Heart left ventricle (tissue), 16 donors: Measurements from ENCODE around the gene NAA20. TPM values are rescaled to one million over a fixed set of nuclear protein-coding genes. Genes with fewer than 3 reads are reported as not detected.

Source experiments
- ATAC-seq, 4 donors: fragments of 200-7000 bp; cut with Tn5 transposase; one replicate each; pipeline ENCODE4 v1.9.1; 2020 to 2022; ENCODE audit warnings: moderate library complexity in 4 of 4, mild to moderate bottlenecking in 3 of 4, moderate number of reproducible peaks in 1 of 4
- DNase-seq, 5 donors: peaks; one replicate each; pipeline ENCODE4 v3.0.0-alpha.2; 2020
- H3K27ac ChIP-seq, 12 donors: fragments of 200-600 bp; sonication (generic) in 4 of 12; one replicate each; pipeline versions ENCODE4 v1.5.0 to v1.8.0; 2016 to 2022; ENCODE audit warnings: mild to moderate bottlenecking in 2 of 12
- H3K27me3 ChIP-seq, 9 donors: fragments of 200-600 bp; sonication (generic) in 2 of 9; one replicate each; pipeline versions ENCODE4 v1.5.1 to v1.8.0; 2016 to 2022; ENCODE audit warnings: mild to moderate bottlenecking in 3 of 9
- H3K36me3 ChIP-seq, 9 donors: fragments of 200-600 bp; sonication (generic) in 2 of 9; one replicate each; pipeline versions ENCODE4 v1.5.0 to v1.8.0; 2018 to 2022; ENCODE audit warnings: mild to moderate bottlenecking in 2 of 9
- H3K4me1 ChIP-seq, 12 donors: fragments of 200-600 bp; sonication (generic) in 4 of 12; one replicate each; pipeline versions ENCODE4 v1.5.0 to v1.8.0; 2016 to 2022; ENCODE audit warnings: mild to moderate bottlenecking in 3 of 12
- H3K4me3 ChIP-seq, 12 donors: fragments of 200-600 bp; sonication (generic) in 4 of 12; one replicate each; pipeline versions ENCODE4 v1.5.0 to v1.8.0; 2017 to 2022; ENCODE audit warnings: mild to moderate bottlenecking in 9 of 12, moderate library complexity in 4 of 12
- H3K9me3 ChIP-seq, 12 donors: fragments of 200-600 bp; sonication (generic) in 4 of 12; one replicate each; pipeline versions ENCODE4 v1.5.0 to v1.8.0; 2016 to 2022; ENCODE audit warnings: mild to moderate bottlenecking in 1 of 12
- POLR2A ChIP-seq, 2 donors: fragments of 450-650 bp; IDR thresholded peaks; one replicate each; pipeline ENCODE4 v1.6.1; 2017; ENCODE audit warnings: antibody characterized with exemption in 2 of 2, mild to moderate bottlenecking in 2 of 2, moderate library complexity in 2 of 2
- WGBS, 4 donors: extraction: QIAGEN DNeasy Blood & Tissue Kit in 2 of 4; methylation state at CpG; one replicate each; pipeline versions ENCODE4 v1.1.5 to v1.1.7; 2013 to 2018; 5-methylcytosine and 5-hydroxymethylcytosine counted together
- intact Hi-C, 10 donors: fragments of 100-400 bp; cut with DNase I; formaldehyde crosslinking; loops; one replicate each; pipeline versions ENCODE4 v1.11.1 to v1.14.2; 2022
- polyA plus RNA-seq, 2 donors: library from polyadenylated mRNA; stranded (reverse); fragments of 200-250 nt; gene quantifications; one replicate each; pipeline ENCODE4 v1.2.3, GENCODE V29; 2013
- total RNA-seq, 9 donors: library from RNA; depleted of rRNA in 2 of 9; stranded (reverse); fragments of >200 nt in 2 of 9; fragmentation: NEBNext Ultra II Directional in 3 of 9; extraction: Animal tissue kit (Norgen Biotek cat#: 25700) in 3 of 9; gene quantifications; one replicate each; pipeline versions ENCODE4 v1.1.0 to v1.2.4, GENCODE V29; 2016 to 2023
- TF ChIP-seq, protein P1 (sequence below), 12 donors: fragments of 200-600 bp; sonication (generic) in 4 of 12; IDR thresholded peaks; one replicate each; pipeline versions ENCODE4 v1.5.0 to v1.8.0; 2018 to 2022; ENCODE audit warnings: antibody characterized with exemption in 12 of 12, mild to moderate bottlenecking in 5 of 12
- donor health status: ischemic (EF 13 %, LVEDD 7.1; RV severe dilation, severe dysfunction).
- donor health status: healthy with polysubstance abuse.
- donor health status: DM: no; HTN: yes; CAD: no.
- donor health status: DM: no; HTN: no; CAD: no.
- donor health status: ischemic (EF 25% LVEDD 6.9; RV normal size, moderate dysfunction).
- donor health status: ischemic (EF 25% LVEDD 5.7; RV mildly dilated, moderate dysfunction).
- donor health status: healthy.
- donor health status: DM: yes; HTN: yes; CAD: no.
- donor health status: ischemic (EF 35%, LVEDD 5.7; RV mildly dilated, moderate dysfunction).
- donor health status: nonischemic (EF 11% LVEDD 7.7; RV severe dilation, severe dysfunction).
- donor health status: DM: yes; HTN: yes; CAD: no.
- donor health status: PGD.
- donor health status: ischemic (EF 29% LVEDD 5.4; RV normal size, mild dysfunction).
- donor health status: nonischemic (EF 23%, LVEDD 6.1; RV moderate dilation, normal function).

NAA20 gene
- total and polyA plus RNA-seq, 11 donors, result 36.0 to 130 (median 59.7) TPM

DNA sequence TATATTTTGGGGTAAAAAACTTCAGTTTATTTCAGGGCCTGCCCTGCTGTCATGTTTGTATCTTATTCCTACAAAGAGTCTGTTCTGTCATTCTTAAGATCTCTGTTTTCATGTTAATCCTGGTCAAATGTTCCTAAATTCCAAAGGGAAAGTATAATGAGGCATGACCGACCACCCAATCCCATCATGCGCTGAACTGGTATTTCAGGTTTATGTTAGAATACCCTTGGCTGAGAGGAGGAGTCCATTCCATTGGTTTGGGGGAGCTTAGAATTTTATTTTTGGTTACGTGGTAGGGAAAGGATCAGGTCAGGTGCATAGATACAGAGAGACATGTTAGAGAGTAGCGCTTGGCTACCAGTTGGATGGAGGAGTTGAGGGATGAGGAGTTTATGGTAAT lies 60.9 kb downstream of the NAA20 start:
- DNase-seq (no peak), ATAC-seq (no peak)
- no peak overlapping the region for H3K4me3 ChIP-seq
- H3K36me3 ChIP-seq, result no peaks in the 10 kb centered on the region
- H3K9me3 ChIP-seq, result no peaks in the 10 kb centered on the region
- TF ChIP-seq, protein P1, sequence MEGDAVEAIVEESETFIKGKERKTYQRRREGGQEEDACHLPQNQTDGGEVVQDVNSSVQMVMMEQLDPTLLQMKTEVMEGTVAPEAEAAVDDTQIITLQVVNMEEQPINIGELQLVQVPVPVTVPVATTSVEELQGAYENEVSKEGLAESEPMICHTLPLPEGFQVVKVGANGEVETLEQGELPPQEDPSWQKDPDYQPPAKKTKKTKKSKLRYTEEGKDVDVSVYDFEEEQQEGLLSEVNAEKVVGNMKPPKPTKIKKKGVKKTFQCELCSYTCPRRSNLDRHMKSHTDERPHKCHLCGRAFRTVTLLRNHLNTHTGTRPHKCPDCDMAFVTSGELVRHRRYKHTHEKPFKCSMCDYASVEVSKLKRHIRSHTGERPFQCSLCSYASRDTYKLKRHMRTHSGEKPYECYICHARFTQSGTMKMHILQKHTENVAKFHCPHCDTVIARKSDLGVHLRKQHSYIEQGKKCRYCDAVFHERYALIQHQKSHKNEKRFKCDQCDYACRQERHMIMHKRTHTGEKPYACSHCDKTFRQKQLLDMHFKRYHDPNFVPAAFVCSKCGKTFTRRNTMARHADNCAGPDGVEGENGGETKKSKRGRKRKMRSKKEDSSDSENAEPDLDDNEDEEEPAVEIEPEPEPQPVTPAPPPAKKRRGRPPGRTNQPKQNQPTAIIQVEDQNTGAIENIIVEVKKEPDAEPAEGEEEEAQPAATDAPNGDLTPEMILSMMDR (IDR thresholded peaks at IDR 0.05), result no peak
- TF ChIP-seq POLR2A (IDR thresholded peaks at IDR 0.05), result no peak
- no peak overlapping the region for H3K27ac ChIP-seq
- peaks cover 0 to 8% (median 0%) of the 10 kb centered on the region in 9 donors for H3K27me3 ChIP-seq
- 93 to 95% (median 94%) methylated on average over 4 of the region's 4 CpGs for WGBS, 4 donors
- no peaks in the 10 kb centered on the region for H3K4me1 ChIP-seq
- intact Hi-C loops, result no loop called here

- Histone ChIP-seq H3K36me3 (no peaks in the 10 kb centered on the region), H3K27me3 (peaks cover 0 to 8% (median 0%) of the 10 kb centered on the region in 9 donors), H3K4me3 (no peak overlapping the region), H3K27ac (no peak overlapping the region), H3K4me1 (peaks cover 0 to 4% (median 1%) of the 10 kb centered on the region in 12 donors), H3K9me3 (no peaks in the 10 kb centered on the region)
- WGBS, 4 donors, result 49 to 61% (median 58%) methylated on average over 5 of the region's 5 CpGs
- ATAC-seq (no peak), DNase-seq (no peak)
- TF ChIP-seq POLR2A (IDR thresholded peaks at IDR 0.05), result no peak
- TF ChIP-seq, protein P1 (IDR thresholded peaks at IDR 0.05), result no peak
- intact Hi-C loops, result no loop called here
These were observed 62.1 kb downstream of the NAA20 start for GRCh38 chr20:20079102-20079784.

Other genes with a start within 250 kb of the NAA20 start
- 10 to 100 TPM; 13.4 to 21.5 (median 17.5) TPM for gene CRNKL1, start 35.1 kb downstream of the NAA20 start, total RNA-seq
- gene CRNKL1, start 35.1 kb downstream of the NAA20 start, polyA plus RNA-seq, result 10 to 100 TPM; 11.4 to 12.7 TPM
- 100 to 1,000 TPM in 1 of 9 donors, 10 to 100 TPM in 8; 17.5 to 102 (median 45.8) TPM for gene CFAP61, start 35.2 kb downstream of the NAA20 start, total RNA-seq
- gene CFAP61, start 35.2 kb downstream of the NAA20 start, polyA plus RNA-seq, result 10 to 100 TPM; 12.1 to 17.4 TPM